Heart right ventricle (tissue), 16 donors: ENCODE results near the gene VTI1B. TPM values are rescaled to one million over a fixed set of nuclear protein-coding genes. Genes with fewer than 3 reads are reported as not detected.
"Not testable (repeated sequence)": the region's sequence is repeated elsewhere in the genome, so short reads cannot be mapped to it uniquely, and the experiment has no call there.

ENCODE experiments used
- ATAC-seq, 8 donors: fragments of 200-7000 bp; cut with Tn5 transposase; one replicate each; pipeline ENCODE4 v1.9.1; 2020; ENCODE audit warnings: mild to moderate bottlenecking in 8 of 8, moderate library complexity in 8 of 8, moderate number of reproducible peaks in 1 of 8
- DNase-seq, 2 donors: peaks; one replicate each; pipeline ENCODE4 v3.0.0-alpha.2; 2020
- H3K27ac ChIP-seq, 10 donors: fragments of 200-600 bp; sonication (generic) in 2 of 10; one replicate each; pipeline versions ENCODE4 v1.5.0 to v1.8.0; 2020 to 2022; ENCODE audit warnings: mild to moderate bottlenecking in 3 of 10
- H3K27me3 ChIP-seq, 7 donors: fragments of 200-600 bp; one replicate each; pipeline ENCODE4 v1.8.0; 2021 to 2022; ENCODE audit warnings: mild to moderate bottlenecking in 2 of 7
- H3K36me3 ChIP-seq, 9 donors: fragments of 200-600 bp; sonication (generic) in 1 of 9; one replicate each; pipeline versions ENCODE4 v1.5.0 to v1.8.0; 2020 to 2022; ENCODE audit warnings: mild to moderate bottlenecking in 2 of 9
- H3K4me1 ChIP-seq, 9 donors: fragments of 200-600 bp; sonication (generic) in 1 of 9; one replicate each; pipeline versions ENCODE4 v1.5.0 to v1.8.0; 2020 to 2022; ENCODE audit warnings: mild to moderate bottlenecking in 4 of 9
- H3K4me3 ChIP-seq, 10 donors: fragments of 200-600 bp; sonication (generic) in 2 of 10; one replicate each; pipeline versions ENCODE4 v1.5.0 to v1.8.0; 2020 to 2022; ENCODE audit warnings: mild to moderate bottlenecking in 7 of 10, moderate library complexity in 2 of 10
- H3K9me3 ChIP-seq, 11 donors: fragments of 200-600 bp in 10 of 11; sonication (generic) in 2 of 11; one replicate each; pipeline versions ENCODE4 v1.5.0 to v1.8.0; 2013 to 2022; ENCODE audit warnings: mild to moderate bottlenecking in 2 of 11, control low read depth in 1 of 11, moderate library complexity in 1 of 11
- CTCF ChIP-seq, 9 donors: fragments of 200-600 bp; sonication (generic) in 2 of 9; IDR thresholded peaks; one replicate each; pipeline versions ENCODE4 v1.5.0 to v1.8.0; 2021 to 2022; ENCODE audit warnings: antibody characterized with exemption in 9 of 9, mild to moderate bottlenecking in 5 of 9, moderate library complexity in 1 of 9
- WGBS, 2 donors: extraction: QIAGEN DNeasy Blood & Tissue Kit; methylation state at CpG; one replicate each; pipeline ENCODE4 v1.1.7; 2013; ENCODE audit warnings: inconsistent platforms in 1 of 2; 5-methylcytosine and 5-hydroxymethylcytosine counted together
- intact Hi-C, 10 donors: fragments of 100-400 bp; cut with DNase I; formaldehyde crosslinking; loops; one replicate each; pipeline versions ENCODE4 v1.11.1 to v1.14.2; 2022
- polyA plus RNA-seq, 2 donors: library from polyadenylated mRNA; stranded (reverse); fragments of 200-250 nt; gene quantifications; one replicate each; pipeline ENCODE4 v1.2.3, GENCODE V29; 2013
- total RNA-seq, 10 donors: library from RNA; stranded (reverse); fragmentation: NEBNext Ultra II Directional in 3 of 10; extraction: Animal tissue kit (Norgen Biotek cat#: 25700) in 3 of 10; gene quantifications; one replicate each; pipeline versions ENCODE4 v1.2.1 to v1.2.4, GENCODE V29; 2021 to 2023
- donor health status: Arrhythmogenic right ventricular cardiomyopathy.
- donor health status: ischemic (EF 13 %, LVEDD 7.1; RV severe dilation, severe dysfunction).
- donor health status: healthy with polysubstance abuse.
- donor health status: DM: no; HTN: yes; CAD: no.
- donor health status: DM: no; HTN: no; CAD: no.
- donor health status: ischemic (EF 25% LVEDD 6.9; RV normal size, moderate dysfunction).
- donor health status: ischemic (EF 25% LVEDD 5.7; RV mildly dilated, moderate dysfunction).
- donor health status: healthy.
- donor health status: DM: yes; HTN: yes; CAD: no.
- donor health status: Ischemic cardiomyopathy.
- donor health status: ischemic (EF 35%, LVEDD 5.7; RV mildly dilated, moderate dysfunction).
- donor health status: nonischemic (EF 11% LVEDD 7.7; RV severe dilation, severe dysfunction).
- donor health status: DM: yes; HTN: yes; CAD: no.
- donor health status: PGD.
- donor health status: ischemic (EF 29% LVEDD 5.4; RV normal size, mild dysfunction).
- donor health status: nonischemic (EF 23%, LVEDD 6.1; RV moderate dilation, normal function).

VTI1B gene
- total and polyA plus RNA-seq, 12 donors, result 64.7 to 153 (median 121) TPM

DNA sequence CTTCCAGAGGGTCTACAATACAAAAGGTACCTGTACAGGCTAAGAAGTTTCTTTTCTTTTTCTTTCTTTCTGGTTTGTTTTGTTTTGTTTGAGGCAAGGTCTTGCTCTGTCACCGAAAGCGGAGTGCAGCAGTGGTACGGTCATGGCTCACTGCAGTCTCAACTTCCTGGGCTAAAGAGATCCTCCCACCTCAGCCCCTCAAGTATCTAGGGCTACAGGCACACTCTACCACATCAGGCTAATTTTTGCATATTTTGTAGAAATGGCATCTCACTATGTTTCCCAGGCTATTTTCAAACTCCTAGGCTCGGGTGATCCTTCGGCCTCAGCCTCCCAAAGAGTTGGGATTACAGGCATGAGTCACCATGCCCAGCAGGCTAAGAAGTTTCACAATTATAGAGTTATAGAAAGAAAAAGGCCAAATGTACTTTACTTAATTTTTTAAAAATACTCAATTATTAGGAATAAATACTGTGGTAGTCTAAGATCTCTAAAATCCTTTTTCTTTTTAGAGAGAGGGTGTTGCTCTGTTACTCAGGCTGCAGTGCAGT is 71.4 kb downstream of the VTI1B start:
- Histone ChIP-seq H3K9me3 (no peaks in the 10 kb centered on the region), H3K27ac (no peak overlapping the region), H3K36me3 (no peaks in the 10 kb centered on the region), H3K27me3 (peaks cover 0 to 8% (median 0%) of the 10 kb centered on the region in 7 donors), H3K4me3 (no peak overlapping the region), H3K4me1 (peaks cover 0 to 22% (median 10%) of the 10 kb centered on the region in 9 donors)
- no peak for DNase-seq
- no peak for ATAC-seq
- intact Hi-C loops, result loop anchor here in 1 of 10 donors (5.0 kb wide), 1 partner anchor 69 kb away; the partner anchor contains the start of gene VTI1B
- 65 to 72% methylated on average over 5 of the region's 5 CpGs for WGBS, 2 donors
- no peak for TF ChIP-seq CTCF (IDR thresholded peaks at IDR 0.05)

GRCh38 chr14:67602076-67602475 is 72.4 kb downstream of the VTI1B start:
- no peak overlapping the region for H3K27ac ChIP-seq
- H3K9me3 ChIP-seq, result no peaks in the 10 kb centered on the region
- peaks cover 0 to 23% (median 10%) of the 10 kb centered on the region in 9 donors for H3K4me1 ChIP-seq
- ATAC-seq, result no peak
- intact Hi-C loops, result loop anchor here in 1 of 10 donors (5.0 kb wide), 1 partner anchor 70 kb away; the partner anchor contains the start of gene VTI1B
- WGBS, 2 donors, result 51 to 61% methylated on average over 7 of the region's 7 CpGs
- no peak for DNase-seq
- H3K27me3 ChIP-seq, result peaks cover 0 to 8% (median 0%) of the 10 kb centered on the region in 7 donors
- no peak for TF ChIP-seq CTCF (IDR thresholded peaks at IDR 0.05)
- no peak overlapping the region for H3K4me3 ChIP-seq
- H3K36me3 ChIP-seq, result no peaks in the 10 kb centered on the region

- not testable (repeated sequence) for H3K36me3 ChIP-seq, DNase-seq, H3K9me3 ChIP-seq, H3K27me3 ChIP-seq
- 83 to 87% methylated on average over 21 of the region's 21 CpGs for WGBS, 2 donors
- peak overlapping the region; percentile 63 to 99 (median 79) for H3K4me3 ChIP-seq
- H3K27ac ChIP-seq, result peak overlapping the region in 9 of 10 donors; percentile 84 to 91 (median 87)
- ATAC-seq, result peak in 1 of 8 donors; percentile 1
- H3K4me1 ChIP-seq, result peaks cover 0 to 23% (median 10%) of the 10 kb centered on the region in 9 donors
- intact Hi-C loops, result loop anchor here in 1 of 10 donors (5.0 kb wide), 1 partner anchor 72 kb away; the partner anchor contains the start of gene VTI1B
Measured at GRCh38 chr14:67600562-67600974, 73.9 kb downstream of the VTI1B start.

DNA sequence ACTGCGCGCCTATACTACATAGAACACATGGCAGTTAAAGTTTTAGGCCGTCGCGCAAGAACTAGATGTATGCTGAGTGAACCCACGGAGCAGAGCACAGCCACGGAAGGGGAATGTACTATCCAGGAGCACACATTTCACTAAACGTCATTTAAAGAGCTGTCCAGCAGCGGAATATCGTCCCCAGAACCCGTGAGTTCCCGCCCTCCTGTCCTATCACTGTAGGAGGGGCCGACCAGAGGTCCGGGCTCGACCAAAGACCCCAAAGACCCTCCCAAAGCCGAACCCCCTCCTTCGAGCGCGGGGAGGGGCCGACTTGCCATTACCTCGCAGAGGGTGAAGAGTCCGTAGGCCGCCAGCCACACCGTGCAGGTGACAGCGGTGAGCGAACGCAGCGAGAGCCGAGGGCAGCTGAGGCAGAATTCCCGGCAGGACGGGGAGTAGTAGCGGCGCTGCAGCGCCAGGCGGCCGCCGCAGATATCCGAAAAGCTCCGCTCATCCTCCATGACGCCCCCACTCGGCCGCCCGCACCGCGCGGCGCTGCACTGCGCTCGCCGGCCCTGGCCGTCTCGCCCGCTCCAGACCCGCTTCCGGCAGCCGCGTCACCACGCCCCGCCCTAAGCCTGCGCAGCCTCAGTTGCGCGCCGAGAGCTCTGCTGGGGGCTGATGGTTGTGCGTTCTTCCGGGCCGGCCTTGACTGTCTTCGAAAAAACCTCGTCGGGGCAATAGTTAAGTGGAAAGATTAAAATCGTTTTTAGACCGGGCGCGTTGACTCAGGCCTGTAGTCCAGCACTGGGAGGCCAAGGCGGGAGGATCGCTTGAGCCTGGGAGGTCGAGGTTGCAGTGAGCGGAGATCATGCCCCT is 74.5 kb downstream of the VTI1B start, which contains the start of gene PIGH:
PIGH (minus strand) TSS at position 571 of the 864 bp plus-strand sequence; CDS start at position 506, 65 bp downstream.
- peak; percentile 99 to 100 (median 100) for ATAC-seq
- WGBS, 2 donors, result 3 to 4% methylated on average over 77 of the region's 77 CpGs
- H3K4me3 ChIP-seq, result peak within 1 kb of the TSS; percentile 63 to 99 (median 79)
- no peaks in the 10 kb centered on the region for H3K36me3 ChIP-seq
- intact Hi-C loops, result loop anchor here in 1 of 10 donors (5.0 kb wide), 1 partner anchor 72 kb away; the partner anchor contains the start of gene VTI1B
- peak within 1 kb of the TSS in 9 of 10 donors; percentile 84 to 91 (median 87) for H3K27ac ChIP-seq
- H3K9me3 ChIP-seq, result no peaks in the 10 kb centered on the region
- H3K4me1 ChIP-seq, result peaks cover 0 to 23% (median 10%) of the 10 kb centered on the region in 9 donors
- DNase-seq, result peak; percentile 91 to 94
- H3K27me3 ChIP-seq, result no peaks in the 10 kb centered on the region
- peak; percentile 22 to 75 (median 58) for TF ChIP-seq CTCF (IDR thresholded peaks at IDR 0.05)

Other genes with a start within 250 kb of the VTI1B start
- 1 to 10 TPM in 9 of 10 donors, under 1 TPM in 1; 1.00 to 5.9 (median 1.7) TPM for gene TMEM229B, start 185.9 kb downstream of the VTI1B start, total RNA-seq
- gene TMEM229B, start 185.9 kb downstream of the VTI1B start, polyA plus RNA-seq, result under 1 TPM; 0.51 to 0.68 TPM
- 1 to 10 TPM; 1.7 to 7.8 (median 3.7) TPM for gene PLEKHH1, start 141.3 kb downstream of the VTI1B start, total RNA-seq
- gene PLEKHH1, start 141.3 kb downstream of the VTI1B start, polyA plus RNA-seq, result 10 to 100 TPM in 1 of 2 donors, 1 to 10 TPM in 1; 2.3 to 14.8 TPM
- 10 to 100 TPM in 6 of 10 donors, 1 to 10 TPM in 4; 9.0 to 16.8 (median 10.2) TPM for gene PIGH, start 74.4 kb downstream of the VTI1B start, total RNA-seq
- gene PIGH, start 74.4 kb downstream of the VTI1B start, polyA plus RNA-seq, result 10 to 100 TPM; 18.1 to 23.3 TPM
- gene ARG2, start 54.7 kb downstream of the VTI1B start, total RNA-seq, result 10 to 100 TPM in 1 of 10 donors, 1 to 10 TPM in 7, under 1 TPM in 2; 0.69 to 11.6 (median 1.5) TPM
- 10 to 100 TPM in 1 of 2 donors, under 1 TPM in 1; 0.22 to 42.4 TPM for gene ARG2, start 54.7 kb downstream of the VTI1B start, polyA plus RNA-seq
- gene RDH11, start 21.1 kb upstream of the VTI1B start, total RNA-seq, result 10 to 100 TPM in 9 of 10 donors, 1 to 10 TPM in 1; 9.6 to 19.8 (median 14.7) TPM
- 10 to 100 TPM; 19.2 to 22.3 TPM for gene RDH11, start 21.1 kb upstream of the VTI1B start, polyA plus RNA-seq
- under 1 TPM in 1 of 10 donors, not detected in 9; 0.14 TPM for gene RDH12, start 27.3 kb upstream of the VTI1B start, total RNA-seq
- gene RDH12, start 27.3 kb upstream of the VTI1B start, polyA plus RNA-seq, result not detected
- gene ZFYVE26, start 142.0 kb upstream of the VTI1B start, total RNA-seq, result 10 to 100 TPM; 11.0 to 17.9 (median 15.4) TPM
- gene ZFYVE26, start 142.0 kb upstream of the VTI1B start, polyA plus RNA-seq, result 1 to 10 TPM; 2.8 to 5.6 TPM
- gene RAD51B, start 145.1 kb upstream of the VTI1B start, total RNA-seq, result 1 to 10 TPM; 2.4 to 8.6 (median 3.6) TPM
- 1 to 10 TPM in 1 of 2 donors, under 1 TPM in 1; 0.88 to 1.5 TPM for gene RAD51B, start 145.1 kb upstream of the VTI1B start, polyA plus RNA-seq